ENCODE measurements around the gene MX1. TPM values are rescaled to one million over a fixed set of nuclear protein-coding genes. Genes with fewer than 3 reads are reported as not detected.
A peak's percentile ranks its signal among the peaks of the same experiment; 100 is the strongest.

The MX1 gene
- total and polyA plus RNA-seq, 2 donors (not counting 1 experiment from before 2014, with no cell fraction given) = 10.3 to 17.5 TPM

GRCh38 chr21:41507521-41508414, 81.7 kb downstream of the MX1 start, which contains the start of gene TMPRSS2:
TSS of gene TMPRSS2 (minus strand) at chr21:41508158. CDS start at chr21:41498133, 10,025 bp downstream.
- no peaks in the 10 kb centered on the region for H3K4me1 ChIP-seq (ENCODE audit: control insufficient read depth, extremely low read depth, insufficient read depth, low read length)
- peaks cover 28% of the 10 kb centered on the region for H3K27me3 ChIP-seq (ENCODE audit: control insufficient read depth, insufficient read depth, low read length)
- H3K9ac ChIP-seq (ENCODE audit: insufficient read depth, low read length) = no peak within 1 kb of the TSS
- TF ChIP-seq EZH2 (IDR thresholded peaks at IDR 0.05; ENCODE audit: low read length, missing control alignments) = peak; percentile 8
- no peak for TF ChIP-seq CTCF (conservative IDR thresholded peaks at IDR 0.05 in 1 of 2, IDR thresholded peaks at IDR 0.05 in 1 of 2; ENCODE audit: low read depth in 1 of 2, low read length in 2 of 2)
- no peak within 1 kb of the TSS for H3K4me3 ChIP-seq (replicated peaks in 1 of 4; ENCODE audit: control extremely low read depth in 1 of 4, insufficient read depth in 1 of 4, low read depth in 3 of 4, low read length in 4 of 4)
- no peaks in the 10 kb centered on the region for H3K36me3 ChIP-seq (ENCODE audit: control insufficient read depth, insufficient read depth, low read length)
- no peak for DNase-seq (ENCODE audit: low read depth in 2 of 2)
- no peak within 1 kb of the TSS for H3K4me2 ChIP-seq (ENCODE audit: extremely low read depth, insufficient read depth, low read length)
- H2AFZ ChIP-seq (ENCODE audit: low read length) = no peak within 1 kb of the TSS
- no peaks in the 10 kb centered on the region for H4K20me1 ChIP-seq (ENCODE audit: control insufficient read depth, extremely low read depth, insufficient read depth, low read length)
- H3K79me2 ChIP-seq (ENCODE audit: control insufficient read depth, insufficient read depth, low read length) = no peaks in the 10 kb centered on the region
- no peaks in the 10 kb centered on the region for H3K9me3 ChIP-seq (ENCODE audit: control insufficient read depth, insufficient read depth, low read depth, low read length)
- H3K27ac ChIP-seq (ENCODE audit: insufficient read depth, low read length) = no peak within 1 kb of the TSS

GRCh38 chr21:41508415-41509144, 82.5 kb downstream of the MX1 start:
- Histone ChIP-seq H2AFZ (ENCODE audit: low read length) (no peak overlapping the region), H3K27ac (ENCODE audit: insufficient read depth, low read length) (no peak overlapping the region), H4K20me1 (ENCODE audit: control insufficient read depth, extremely low read depth, insufficient read depth, low read length) (no peaks in the 10 kb centered on the region), H3K4me3 (replicated peaks in 1 of 4; ENCODE audit: control extremely low read depth in 1 of 4, insufficient read depth in 1 of 4, low read depth in 3 of 4, low read length in 4 of 4) (no peak overlapping the region), H3K27me3 (ENCODE audit: control insufficient read depth, insufficient read depth, low read length) (peaks cover 28% of the 10 kb centered on the region), H3K9ac (ENCODE audit: insufficient read depth, low read length) (no peak overlapping the region), H3K4me1 (ENCODE audit: control insufficient read depth, extremely low read depth, insufficient read depth, low read length) (no peaks in the 10 kb centered on the region), H3K9me3 (ENCODE audit: control insufficient read depth, insufficient read depth, low read depth, low read length) (no peaks in the 10 kb centered on the region), H3K36me3 (ENCODE audit: control insufficient read depth, insufficient read depth, low read length) (no peaks in the 10 kb centered on the region), H3K79me2 (ENCODE audit: control insufficient read depth, insufficient read depth, low read length) (no peaks in the 10 kb centered on the region), H3K4me2 (ENCODE audit: extremely low read depth, insufficient read depth, low read length) (no peak overlapping the region)
- no peak for DNase-seq (ENCODE audit: low read depth in 2 of 2)
- no peak for TF ChIP-seq EZH2 (IDR thresholded peaks at IDR 0.05; ENCODE audit: low read length, missing control alignments)
- TF ChIP-seq CTCF (conservative IDR thresholded peaks at IDR 0.05 in 1 of 2, IDR thresholded peaks at IDR 0.05 in 1 of 2; ENCODE audit: low read depth in 1 of 2, low read length in 2 of 2) = no peak

Other genes with a start within 250 kb of the MX1 start
- gene FAM3B, start 109.4 kb upstream of the MX1 start, total RNA-seq = not detected in 2 replicates
- gene FAM3B, start 109.4 kb upstream of the MX1 start, polyA plus RNA-seq = not detected in 2 replicates
- 3.6 and 5.4 TPM in 2 replicates for gene MX2, start 64.2 kb upstream of the MX1 start, total RNA-seq
- 0.45 and 2.0 TPM in 2 replicates for gene MX2, start 64.2 kb upstream of the MX1 start, polyA plus RNA-seq
- 0.17 and 0.26 TPM in 2 replicates for gene TMPRSS2, start 81.9 kb downstream of the MX1 start, total RNA-seq
- gene TMPRSS2, start 81.9 kb downstream of the MX1 start, polyA plus RNA-seq = not detected in 2 replicates